MCF 10A (cell line): Measurements from ENCODE around the gene SORBS1. TPM values are rescaled to one million over a fixed set of nuclear protein-coding genes. Genes with fewer than 3 reads are reported as not detected.

ENCODE experiments used
- BruUV-seq: library from RNA; stranded (reverse); fragments of 400-500 nt; replicated peaks from 2 replicates; lab custom pipeline; 2021; lab: Mats Ljungman, UMichigan
- CTCF ChIA-PET: fragments of 300-600 bp; sonication (Branson Sonifier 250); formaldehyde crosslinking; extraction: SDS; loops from one replicate; lab custom pipeline; 2021; ENCODE audit warnings: antibody characterized with exemption, inconsistent platforms; lab: Yijun Ruan, JAX
- POLR2A ChIA-PET: fragments of 300-600, 350-650 bp; sonication (Branson Sonifier 250); formaldehyde crosslinking; extraction: SDS; loops from one replicate; lab custom pipeline; 2020; ENCODE audit warnings: antibody characterized with exemption, inconsistent platforms; lab: Yijun Ruan, JAX
- DNase-seq: peaks from one replicate; pipeline ENCODE4 v3.0.0-alpha.2; 2018; ENCODE audit not compliant: unreplicated experiment
- H3K27ac Mint-ChIP-seq: one replicate; pipeline ENCODE4 v1.8.0; 2022; ENCODE audit warnings: mild to moderate bottlenecking, low read depth, mixed read lengths; ENCODE audit not compliant: unreplicated experiment
- H3K27me3 Mint-ChIP-seq: one replicate; pipeline ENCODE4 v1.8.0; 2022; ENCODE audit warnings: mixed read lengths; ENCODE audit not compliant: insufficient read depth, unreplicated experiment
- H3K36me3 Mint-ChIP-seq: one replicate; pipeline ENCODE4 v1.8.0; 2022; ENCODE audit warnings: mild to moderate bottlenecking, moderate library complexity, mixed read lengths; ENCODE audit not compliant: insufficient read depth, unreplicated experiment
- H3K4me1 Mint-ChIP-seq: one replicate; pipeline ENCODE4 v1.8.0; 2022; ENCODE audit warnings: mixed read lengths; ENCODE audit not compliant: insufficient read depth, unreplicated experiment
- H3K4me3 Mint-ChIP-seq: one replicate; pipeline ENCODE4 v1.8.0; 2022; ENCODE audit warnings: mild to moderate bottlenecking, moderate library complexity, mixed read lengths; ENCODE audit not compliant: unreplicated experiment
- H3K9me3 Mint-ChIP-seq: one replicate; pipeline ENCODE4 v1.8.0; 2022; ENCODE audit warnings: mixed read lengths; ENCODE audit not compliant: unreplicated experiment
- intact Hi-C: fragments of 100-400 bp; cut with micrococcal nuclease; formaldehyde crosslinking; loops from 2 replicates; pipeline ENCODE4 v1.14.1; 2022
- total RNA-seq: library from RNA; stranded (reverse); gene quantifications from 2 replicates; pipeline ENCODE4 v1.2.3, GENCODE V29; 2022
- TF ChIP-seq, protein P1 (sequence below): fragments of 200-600 bp; IDR thresholded peaks from one replicate; pipeline ENCODE4 v1.8.0; 2022; ENCODE audit warnings: antibody characterized with exemption, mild to moderate bottlenecking; ENCODE audit not compliant: unreplicated experiment

The SORBS1 gene
- total RNA-seq, 1 experiment from 2014 or later = 1.0 TPM

DNA sequence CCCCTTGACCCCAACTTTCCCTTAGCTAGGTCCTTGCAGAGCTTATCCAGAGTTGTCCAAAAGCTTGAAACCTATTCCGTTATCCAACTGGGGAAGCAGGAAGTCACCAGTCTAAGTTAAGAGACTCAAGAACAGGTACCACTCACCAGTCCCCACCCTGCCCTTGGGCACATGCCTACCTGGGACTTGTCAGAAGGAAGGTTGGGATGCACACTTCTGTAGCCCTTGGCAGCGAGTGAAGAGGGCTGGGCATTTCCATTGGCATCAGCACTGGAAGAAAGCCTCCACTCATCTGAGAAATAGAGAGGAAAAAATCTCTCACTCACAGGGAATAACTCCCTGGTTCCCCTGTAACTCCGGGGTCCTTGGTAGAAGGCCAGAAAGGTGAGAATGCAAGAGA is 139.4 kb downstream of the SORBS1 start:
- Mint-ChIP-seq H3K4me3 (no peak overlapping the region), H3K4me1 (no peaks in the 10 kb centered on the region), H3K27ac (no peak overlapping the region), H3K27me3 (peaks cover 10% of the 10 kb centered on the region), H3K9me3 (no peaks in the 10 kb centered on the region), H3K36me3 (no peaks in the 10 kb centered on the region)
- no peak for DNase-seq
- TF ChIP-seq, protein P1, sequence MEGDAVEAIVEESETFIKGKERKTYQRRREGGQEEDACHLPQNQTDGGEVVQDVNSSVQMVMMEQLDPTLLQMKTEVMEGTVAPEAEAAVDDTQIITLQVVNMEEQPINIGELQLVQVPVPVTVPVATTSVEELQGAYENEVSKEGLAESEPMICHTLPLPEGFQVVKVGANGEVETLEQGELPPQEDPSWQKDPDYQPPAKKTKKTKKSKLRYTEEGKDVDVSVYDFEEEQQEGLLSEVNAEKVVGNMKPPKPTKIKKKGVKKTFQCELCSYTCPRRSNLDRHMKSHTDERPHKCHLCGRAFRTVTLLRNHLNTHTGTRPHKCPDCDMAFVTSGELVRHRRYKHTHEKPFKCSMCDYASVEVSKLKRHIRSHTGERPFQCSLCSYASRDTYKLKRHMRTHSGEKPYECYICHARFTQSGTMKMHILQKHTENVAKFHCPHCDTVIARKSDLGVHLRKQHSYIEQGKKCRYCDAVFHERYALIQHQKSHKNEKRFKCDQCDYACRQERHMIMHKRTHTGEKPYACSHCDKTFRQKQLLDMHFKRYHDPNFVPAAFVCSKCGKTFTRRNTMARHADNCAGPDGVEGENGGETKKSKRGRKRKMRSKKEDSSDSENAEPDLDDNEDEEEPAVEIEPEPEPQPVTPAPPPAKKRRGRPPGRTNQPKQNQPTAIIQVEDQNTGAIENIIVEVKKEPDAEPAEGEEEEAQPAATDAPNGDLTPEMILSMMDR = no peak
- no TSS peak for BruUV-seq
- CTCF ChIA-PET = interaction anchor here (2.0 to 7.0 kb wide), 2 partner anchors 9 to 48 kb away, joined by 13 to 52 read pairs; no protein-coding TSS in a partner anchor
- intact Hi-C loops = loop anchor here (10.0 kb wide), 1 partner anchor 217 kb away; no protein-coding TSS in a partner anchor
- POLR2A ChIA-PET = no interaction called here

DNA sequence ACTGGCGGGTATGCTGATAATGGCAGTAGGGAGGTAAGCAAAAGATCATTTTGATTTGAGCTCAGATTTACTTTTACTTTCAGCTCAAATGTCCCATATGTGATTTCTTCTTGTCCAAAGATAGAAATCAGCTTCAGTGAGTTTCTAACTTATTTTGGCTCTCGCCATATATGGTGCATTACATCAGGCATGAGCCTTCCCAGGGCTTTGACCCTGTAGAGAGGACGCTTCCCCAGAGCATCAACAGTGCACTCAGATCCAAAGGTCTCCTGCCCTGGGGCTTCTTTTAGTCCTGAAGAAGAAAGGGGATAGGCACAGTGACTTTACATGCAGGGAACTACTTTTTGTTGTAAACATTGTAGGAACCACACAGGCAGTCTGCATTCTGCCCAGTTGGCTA is 141.8 kb downstream of the SORBS1 start:
- no peak for DNase-seq
- intact Hi-C loops = no loop called here
- no peaks in the 10 kb centered on the region for H3K36me3 Mint-ChIP-seq
- no peaks in the 10 kb centered on the region for H3K4me1 Mint-ChIP-seq
- no TSS peak for BruUV-seq
- no peak overlapping the region for H3K27ac Mint-ChIP-seq
- ChIA-PET POLR2A (no interaction called here), CTCF (interaction anchor here (0.9 to 7.0 kb wide), 6 partner anchors 11 to 184 kb away, joined by 3 to 52 read pairs (median 6); no protein-coding TSS in a partner anchor)
- H3K4me3 Mint-ChIP-seq = no peak overlapping the region
- TF ChIP-seq, protein P1 = no peak
- peaks cover 14% of the 10 kb centered on the region for H3K27me3 Mint-ChIP-seq
- no peaks in the 10 kb centered on the region for H3K9me3 Mint-ChIP-seq

DNA sequence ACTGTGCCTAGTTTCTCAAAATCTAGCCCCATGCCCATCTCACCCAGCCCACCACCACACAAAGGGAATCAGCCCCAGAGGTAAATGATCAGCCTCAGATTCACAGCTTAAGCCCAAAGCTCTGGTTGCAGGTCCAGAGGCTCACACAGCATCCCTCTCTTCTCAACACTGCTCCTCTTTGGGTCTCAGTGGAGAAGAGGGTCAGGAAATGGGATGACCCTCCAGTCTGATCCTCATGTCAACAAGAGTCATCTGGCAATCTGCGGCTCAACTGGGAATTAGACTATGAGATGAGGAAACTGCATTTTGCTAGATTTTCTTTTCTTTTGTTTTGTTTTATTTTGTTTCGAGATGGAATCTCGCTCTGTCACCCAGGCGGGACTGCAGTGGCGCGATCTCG is 144.2 kb downstream of the SORBS1 start:
- CTCF ChIA-PET = interaction anchor here (0.6 to 7.0 kb wide), 3 partner anchors 14 to 182 kb away, joined by 4 to 52 read pairs (median 21); no protein-coding TSS in a partner anchor
- no TSS peak for BruUV-seq

DNA sequence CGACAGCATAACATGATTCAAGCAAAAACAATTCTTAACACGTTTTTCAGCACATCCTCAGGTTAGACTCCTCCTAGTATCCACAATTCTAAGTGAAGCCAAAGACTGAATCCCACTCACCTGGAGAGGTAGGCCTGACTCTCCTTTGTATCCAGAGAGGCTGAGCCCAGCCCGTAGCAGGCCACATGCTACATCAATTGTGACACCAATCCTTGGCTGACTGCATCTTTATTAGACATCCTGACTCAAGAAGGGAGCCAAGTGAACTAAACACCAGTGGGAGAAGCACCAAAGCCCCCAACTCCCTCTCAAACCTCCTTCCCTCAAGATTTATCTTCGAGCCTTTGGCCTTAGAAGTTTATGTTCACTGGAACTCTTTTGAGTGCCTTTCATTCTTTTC is 144.9 kb downstream of the SORBS1 start:
- CTCF ChIA-PET = interaction anchor here (0.6 to 7.0 kb wide), 3 partner anchors 14 to 182 kb away, joined by 3 to 52 read pairs (median 4); no protein-coding TSS in a partner anchor
- H3K9me3 Mint-ChIP-seq = no peaks in the 10 kb centered on the region

More for the DNA sequence above, 144.2 kb downstream of the SORBS1 start:
- Mint-ChIP-seq H3K4me3 (no peak overlapping the region), H3K27ac (no peak overlapping the region), H3K27me3 (peaks cover 14% of the 10 kb centered on the region), H3K36me3 (no peaks in the 10 kb centered on the region), H3K9me3 (no peaks in the 10 kb centered on the region), H3K4me1 (no peaks in the 10 kb centered on the region)
- no peak for DNase-seq
- POLR2A ChIA-PET = no interaction called here
- intact Hi-C loops = no loop called here
- TF ChIP-seq, protein P1 = no peak

More for the DNA sequence above, 144.9 kb downstream of the SORBS1 start:
- BruUV-seq = no TSS peak
- no peaks in the 10 kb centered on the region for H3K4me1 Mint-ChIP-seq
- no peak overlapping the region for H3K27ac Mint-ChIP-seq
- TF ChIP-seq, protein P1 = no peak
- no peak overlapping the region for H3K4me3 Mint-ChIP-seq
- intact Hi-C loops = no loop called here
- H3K27me3 Mint-ChIP-seq = peaks cover 14% of the 10 kb centered on the region
- no peaks in the 10 kb centered on the region for H3K36me3 Mint-ChIP-seq
- POLR2A ChIA-PET = no interaction called here
- DNase-seq = no peak
